AG20443 (cell line): ENCODE data around the gene ZNF584.
A peak's percentile ranks its signal among the peaks of the same experiment; 100 is the strongest.
"Not testable (repeated sequence)": the region's sequence is repeated elsewhere in the genome, so short reads cannot be mapped to it uniquely, and the experiment has no call there.

Experiments
- DNase-seq: peaks from one replicate; pipeline ENCODE4 v3.0.0; 2012; ENCODE audit warnings: low spot score, mixed read lengths

ZNF584 gene

GRCh38 chr19:58403920-58404478 is 4.5 kb upstream of the ZNF584 start:
- DNase-seq = not testable (repeated sequence)

GRCh38 chr19:58406818-58407657 is 1.4 kb upstream of the ZNF584 start:
- no peak for DNase-seq

DNA sequence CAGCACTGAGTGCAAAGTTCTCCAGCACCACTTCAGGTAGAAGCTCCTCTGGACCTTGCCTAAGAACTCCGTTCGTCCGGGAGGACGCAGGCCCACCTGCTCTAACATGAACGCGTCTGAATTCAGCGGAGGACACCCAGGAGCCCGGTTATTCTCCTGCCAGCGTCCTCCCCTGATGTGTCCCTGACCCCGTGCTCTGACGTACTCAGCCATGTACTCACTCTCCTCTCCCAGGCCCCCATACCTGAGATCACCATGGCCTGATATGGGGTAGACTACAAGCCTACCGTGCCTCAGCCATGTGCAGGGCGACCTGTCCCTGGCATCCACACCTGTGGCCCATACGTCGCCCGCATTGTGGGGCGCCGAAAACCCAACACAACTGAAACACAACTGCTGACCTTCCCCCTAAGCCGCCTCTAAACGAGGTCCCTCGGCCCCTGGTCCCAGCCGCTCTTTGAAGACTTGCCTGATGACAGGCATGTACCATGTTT is 744 bp upstream of the ZNF584 start:
- DNase-seq = no peak

DNA sequence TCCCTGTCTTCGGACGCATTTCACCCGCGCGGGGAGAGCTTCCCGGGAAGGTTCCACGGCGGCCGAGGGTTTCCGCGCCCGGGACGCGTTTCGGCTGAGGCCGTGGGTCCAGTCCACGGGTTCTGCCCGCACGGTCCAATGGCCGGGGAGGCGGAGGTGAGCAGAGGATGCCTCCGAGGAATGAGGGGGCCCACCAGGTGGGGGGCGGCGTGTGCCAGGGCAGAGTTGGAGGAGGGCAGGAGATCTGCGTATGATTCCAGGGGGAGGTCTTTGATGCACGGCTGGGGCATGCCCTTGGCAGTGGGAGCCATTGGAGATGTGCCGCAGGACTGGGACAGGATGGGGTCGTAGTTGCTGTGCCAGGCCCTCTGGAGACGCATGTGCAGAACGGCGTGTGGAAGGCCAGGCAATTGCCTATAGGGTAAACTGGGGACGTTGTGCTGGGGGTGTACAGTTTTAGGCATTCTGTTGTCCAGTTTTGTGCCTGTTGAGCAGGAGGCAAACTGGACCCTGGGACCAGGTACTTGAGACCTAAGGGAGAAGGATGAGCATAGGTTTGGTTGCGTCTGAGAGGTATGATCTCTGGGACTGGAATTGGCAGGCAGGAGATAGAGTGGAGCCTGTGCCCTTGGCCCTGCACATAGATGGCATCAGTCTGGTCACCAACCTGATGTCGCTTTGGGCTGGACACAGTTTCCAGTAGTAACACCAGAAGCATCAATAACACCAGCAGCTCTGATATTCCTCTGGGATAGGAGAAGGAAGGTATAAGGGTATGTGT is 751 bp downstream of the ZNF584 start:
- DNase-seq = peak; percentile 55

DNA sequence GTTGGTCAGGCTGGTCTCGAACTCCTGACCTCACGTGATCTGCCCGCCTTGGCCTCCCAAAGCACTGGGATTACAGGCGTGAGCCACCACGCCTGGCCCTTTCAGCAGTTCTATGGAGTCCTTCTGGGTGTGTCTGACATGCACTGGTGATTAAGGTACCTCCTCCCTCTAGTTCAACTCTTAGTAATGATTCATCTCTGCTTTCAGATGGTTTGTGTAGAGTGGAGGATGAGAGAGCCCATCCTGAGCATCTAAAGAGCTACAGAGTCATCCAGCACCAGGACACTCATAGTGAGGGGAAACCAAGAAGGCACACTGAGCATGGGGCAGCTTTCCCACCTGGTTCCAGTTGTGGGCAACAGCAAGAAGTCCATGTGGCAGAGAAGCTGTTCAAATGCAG is 8.2 kb downstream of the ZNF584 start:
- DNase-seq = no peak

DNA sequence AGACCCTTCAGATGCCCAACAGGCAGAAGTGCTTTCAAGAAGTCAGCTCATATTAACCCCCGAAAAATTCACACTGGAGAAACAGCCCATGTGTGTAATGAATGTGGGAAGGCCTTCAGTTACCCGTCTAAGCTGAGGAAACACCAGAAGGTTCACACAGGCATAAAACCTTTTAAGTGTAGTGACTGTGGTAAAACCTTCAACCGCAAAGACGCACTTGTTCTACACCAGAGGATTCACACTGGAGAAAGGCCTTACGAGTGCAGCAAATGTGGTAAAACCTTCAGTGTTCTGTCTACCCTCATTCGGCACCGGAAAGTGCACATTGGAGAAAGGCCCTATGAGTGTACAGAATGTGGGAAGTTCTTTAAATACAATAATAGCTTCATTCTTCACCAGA is 8.6 kb downstream of the ZNF584 start:
- DNase-seq = no peak

GRCh38 chr19:58428617-58429016 is 20.2 kb downstream of the ZNF584 start:
- DNase-seq = no peak

DNA sequence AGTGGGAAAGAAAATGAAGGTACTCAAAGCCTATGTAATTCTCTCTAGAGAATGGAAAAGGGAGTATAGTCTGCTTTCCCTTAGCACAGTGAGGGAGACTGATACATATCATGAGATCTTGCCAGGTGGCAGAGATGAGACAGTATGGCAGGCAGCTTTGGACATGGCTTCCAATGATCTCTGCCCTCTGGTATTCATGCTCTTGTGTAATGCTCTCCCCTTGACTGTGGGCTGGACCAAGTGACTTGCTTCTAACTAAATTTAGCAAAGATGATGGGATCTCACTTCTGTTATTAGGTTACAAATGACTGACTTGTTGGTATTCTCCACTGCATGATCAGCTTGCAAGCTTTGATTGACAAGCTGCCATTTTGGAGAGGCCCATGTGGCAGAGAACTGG is 21.3 kb downstream of the ZNF584 start:
- no peak for DNase-seq

- no peak for DNase-seq
These were observed 25.8 kb downstream of the ZNF584 start for GRCh38 chr19:58434217-58434616.

GRCh38 chr19:58439576-58440554 is 31.4 kb downstream of the ZNF584 start, which contains the start of gene ZNF132:
TSS of gene ZNF132 (minus strand) at chr19:58440153. CDS start at chr19:58439821, 332 bp downstream.
- DNase-seq = peak; percentile 98

DNA sequence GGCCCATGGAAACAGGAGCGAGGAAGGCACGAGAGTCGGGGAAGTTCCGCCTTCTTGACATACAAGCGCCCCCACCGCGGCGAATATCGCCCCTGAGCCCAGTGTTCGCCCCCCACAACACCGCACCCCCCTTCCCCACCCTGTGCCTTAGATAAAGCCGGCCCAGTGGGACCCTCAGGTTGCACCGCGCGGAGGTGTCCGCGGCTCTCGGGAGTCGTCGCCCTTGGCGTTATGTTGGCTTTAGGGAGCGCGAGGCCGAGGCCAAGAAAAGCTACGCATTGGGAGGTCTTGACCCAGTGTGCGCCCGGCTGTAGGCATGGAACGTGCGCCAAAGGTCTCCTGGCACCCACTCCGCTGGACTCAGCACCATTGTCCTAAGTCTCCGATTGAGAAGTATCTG is 32.1 kb downstream of the ZNF584 start:
- no peak for DNase-seq

DNA sequence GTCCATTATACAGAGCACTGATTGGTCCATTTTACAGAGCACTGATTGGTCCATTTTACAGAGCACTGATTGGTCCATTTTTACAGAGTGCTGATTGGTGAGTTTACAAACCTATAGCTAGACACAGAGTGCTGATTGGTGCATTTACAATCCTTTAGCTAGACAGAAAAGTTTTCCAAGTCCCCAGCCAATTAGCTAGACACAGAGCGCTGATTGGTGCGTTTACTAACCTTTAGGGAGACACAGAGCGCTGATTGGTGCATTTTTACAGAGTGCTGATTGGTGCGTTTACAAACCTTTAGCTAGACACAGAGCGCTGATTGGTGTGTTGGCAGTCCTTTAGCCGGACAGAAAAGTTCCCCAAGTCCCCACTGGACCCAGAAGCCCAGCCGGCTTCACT is 34.5 kb downstream of the ZNF584 start:
- not testable (repeated sequence) for DNase-seq

DNA sequence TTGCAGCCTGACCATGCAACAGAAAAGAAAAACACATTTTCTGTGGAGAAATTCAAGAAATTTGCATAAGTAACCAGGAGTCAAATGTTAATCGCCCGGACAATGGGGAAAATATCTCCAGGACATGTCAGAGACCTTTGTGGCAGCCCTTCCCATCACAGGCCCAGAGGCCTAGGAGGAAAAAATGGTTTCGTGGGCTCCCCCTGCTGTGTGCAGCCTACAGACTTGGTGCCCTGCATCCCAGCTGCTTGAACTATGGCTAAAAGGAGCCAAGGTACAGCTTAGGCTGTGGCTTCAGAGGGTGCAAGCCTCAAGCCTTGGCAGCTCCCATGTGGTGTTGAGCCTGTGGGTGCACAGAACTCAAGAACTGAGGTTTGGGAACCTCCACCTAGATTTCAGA is 40.4 kb downstream of the ZNF584 start:
- not testable (repeated sequence) for DNase-seq

GRCh38 chr19:58449980-58450379 is 41.5 kb downstream of the ZNF584 start:
- not testable (repeated sequence) for DNase-seq

DNA sequence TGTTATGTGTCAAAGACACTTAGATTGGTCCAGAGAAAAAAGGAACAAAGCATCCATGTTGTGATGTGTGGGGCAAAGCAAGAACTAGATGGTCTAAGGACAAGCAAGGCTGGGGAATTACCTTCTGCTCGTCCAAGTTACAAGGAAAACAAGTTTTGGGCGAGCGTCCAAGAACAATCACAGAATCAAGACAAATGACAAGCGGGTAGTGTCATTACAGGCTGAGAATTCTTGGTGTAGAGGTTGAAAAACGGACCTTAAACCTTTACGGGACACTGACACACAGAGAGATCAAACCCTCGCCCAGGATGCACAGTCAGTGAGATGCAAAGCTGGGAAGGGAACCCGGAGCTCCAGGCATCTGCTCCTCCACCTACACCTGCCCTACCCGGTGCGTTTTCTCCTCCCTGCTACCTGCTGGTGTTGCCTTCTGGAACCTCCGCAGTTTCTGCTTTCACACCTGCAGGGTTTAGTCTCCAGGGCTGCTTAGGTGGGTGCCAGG is 42.5 kb downstream of the ZNF584 start:
- DNase-seq = no peak

DNA sequence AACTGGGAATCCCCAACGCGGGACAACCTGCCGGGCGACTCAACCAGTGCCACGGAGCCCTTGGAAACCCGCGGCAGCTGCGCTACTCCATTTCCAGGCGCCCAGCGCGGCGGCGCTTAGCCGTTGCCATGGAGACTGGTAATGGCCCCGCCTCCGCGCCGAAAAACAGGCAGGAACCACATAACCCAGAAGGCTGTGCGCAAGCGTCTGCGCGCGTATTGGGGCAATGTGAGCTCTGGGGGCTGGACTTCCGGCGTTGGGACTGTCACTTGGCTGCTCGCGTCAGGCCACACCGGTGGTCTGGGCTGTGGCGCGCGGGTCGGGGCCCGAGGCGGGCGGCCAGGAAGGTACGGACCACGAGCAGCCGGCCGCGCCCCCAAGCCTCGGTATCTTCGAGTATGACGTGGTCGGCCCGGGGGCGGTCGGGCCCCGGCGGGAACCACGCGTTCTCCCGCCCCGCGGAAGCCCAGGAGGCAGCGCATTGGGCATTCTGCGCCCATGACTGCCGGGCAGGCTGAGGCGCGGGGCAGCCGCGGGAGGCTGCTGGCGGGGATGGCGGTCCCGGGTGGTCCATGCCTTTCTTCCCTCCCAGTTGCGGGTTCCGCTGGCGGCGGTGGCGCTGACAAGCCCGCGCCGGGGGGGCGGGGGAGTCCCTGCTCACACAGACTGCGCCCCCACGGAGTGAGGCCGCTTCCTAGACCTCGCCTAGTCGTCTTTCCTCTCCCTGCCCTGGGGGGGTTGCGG is 43.1 kb downstream of the ZNF584 start, which contains the start of gene ZNF324B:
Gene ZNF324B, plus strand, starts transcription at position 265 of the 744 bp plus-strand sequence. CDS start 2,080 bp downstream, outside the sequence.
- peak; percentile 99 for DNase-seq

GRCh38 chr19:58453743-58454142 is 45.3 kb downstream of the ZNF584 start:
- DNase-seq = no peak

GRCh38 chr19:58455306-58455705 is 46.9 kb downstream of the ZNF584 start:
- no peak for DNase-seq

DNA sequence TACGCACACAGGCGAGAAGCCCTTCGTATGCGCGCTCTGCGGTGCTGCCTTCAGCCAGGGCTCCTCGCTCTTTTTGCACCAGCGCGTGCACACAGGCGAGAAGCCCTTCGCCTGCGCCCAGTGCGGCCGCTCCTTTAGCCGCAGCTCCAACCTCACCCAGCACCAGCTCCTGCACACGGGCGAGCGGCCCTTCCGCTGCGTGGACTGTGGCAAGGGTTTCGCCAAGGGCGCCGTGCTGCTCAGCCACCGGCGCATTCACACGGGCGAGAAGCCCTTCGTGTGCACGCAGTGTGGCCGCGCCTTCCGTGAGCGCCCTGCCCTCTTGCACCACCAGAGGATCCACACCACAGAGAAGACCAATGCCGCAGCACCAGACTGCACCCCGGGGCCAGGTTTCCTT is 47.7 kb downstream of the ZNF584 start:
- DNase-seq = no peak

- no peak for DNase-seq
These were observed 51.6 kb downstream of the ZNF584 start for GRCh38 chr19:58460039-58460438.
